Measurements from ENCODE around the gene THBS2. TPM values are rescaled to one million over a fixed set of nuclear protein-coding genes. Genes with fewer than 3 reads are reported as not detected.
"Not testable (repeated sequence)": the region's sequence is repeated elsewhere in the genome, so short reads cannot be mapped to it uniquely, and the experiment has no call there.

The THBS2 gene
- total RNA-seq, 1 donor from 2014 or later: 135 TPM

GRCh38 chr6:169215201-169215681, 38.4 kb downstream of the THBS2 start:
- no peaks in the 10 kb centered on the region for H3K9me3 Mint-ChIP-seq (ENCODE audit: unreplicated experiment)
- Histone ChIP-seq H3K4me1 (ENCODE audit: insufficient read depth, low read length) (peaks cover 27% of the 10 kb centered on the region), H3K9me3 (ENCODE audit: insufficient read depth, low read depth, low read length) (no peaks in the 10 kb centered on the region), H3K79me2 (ENCODE audit: insufficient read depth, low read length) (no peaks in the 10 kb centered on the region), H3K9ac (ENCODE audit: low read length) (peak overlapping the region; percentile 86), H3K4me2 (ENCODE audit: low read length) (peak overlapping the region; percentile 78), H3K36me3 (ENCODE audit: insufficient read depth, low read length) (peaks cover 12% of the 10 kb centered on the region), H3K27ac (ENCODE audit: low read depth, low read length) (peak overlapping the region; percentile 82), H4K20me1 (ENCODE audit: insufficient read depth, low read length) (no peaks in the 10 kb centered on the region), H2AFZ (ENCODE audit: low read depth, low read length) (peak overlapping the region; percentile 54), H3K27me3 (ENCODE audit: insufficient read depth, low read length) (no peaks in the 10 kb centered on the region), H3K4me3 (ENCODE audit: insufficient read depth, low read depth, low read length) (peak overlapping the region; percentile 13)
- peaks cover 29% of the 10 kb centered on the region for H3K4me1 Mint-ChIP-seq (ENCODE audit: low read depth, unreplicated experiment)
- H3K27me3 Mint-ChIP-seq (ENCODE audit: low read depth, unreplicated experiment): no peaks in the 10 kb centered on the region
- H3K27ac Mint-ChIP-seq (ENCODE audit: unreplicated experiment): peak overlapping the region; percentile 85
- H3K36me3 Mint-ChIP-seq (ENCODE audit: low read depth, unreplicated experiment): peaks cover 24% of the 10 kb centered on the region
- TF ChIP-seq CTCF (IDR thresholded peaks at IDR 0.05; ENCODE audit: insufficient read depth, low read depth, low read length): no peak
- TF ChIP-seq EZH2 (IDR thresholded peaks at IDR 0.05; ENCODE audit: insufficient read depth, low read length): no peak
- no peak for FAIRE-seq
- H3K4me3 Mint-ChIP-seq (ENCODE audit: unreplicated experiment): no peak overlapping the region
- DNase-seq (ENCODE audit: low read depth): peak; percentile 32

GRCh38 chr6:169214789-169215188, 38.9 kb downstream of the THBS2 start:
- H3K4me3 ChIP-seq (ENCODE audit: insufficient read depth, low read depth, low read length): peak overlapping the region; percentile 13
- peak; percentile 96 for DNase-seq (ENCODE audit: low read depth)
- H3K27ac Mint-ChIP-seq (ENCODE audit: unreplicated experiment): peak overlapping the region; percentile 85

GRCh38 chr6:169213814-169214520, 39.7 kb downstream of the THBS2 start:
- H3K9me3 Mint-ChIP-seq (ENCODE audit: unreplicated experiment): no peaks in the 10 kb centered on the region
- Histone ChIP-seq H3K4me1 (ENCODE audit: insufficient read depth, low read length) (peaks cover 27% of the 10 kb centered on the region), H3K9me3 (ENCODE audit: insufficient read depth, low read depth, low read length) (no peaks in the 10 kb centered on the region), H3K27me3 (ENCODE audit: insufficient read depth, low read length) (no peaks in the 10 kb centered on the region), H3K27ac (ENCODE audit: low read depth, low read length) (peak overlapping the region; percentile 82), H3K4me2 (ENCODE audit: low read length) (peak overlapping the region; percentile 78), H4K20me1 (ENCODE audit: insufficient read depth, low read length) (no peaks in the 10 kb centered on the region), H3K36me3 (ENCODE audit: insufficient read depth, low read length) (peaks cover 9% of the 10 kb centered on the region), H3K4me3 (ENCODE audit: insufficient read depth, low read depth, low read length) (no peak overlapping the region), H2AFZ (ENCODE audit: low read depth, low read length) (peak overlapping the region; percentile 43), H3K79me2 (ENCODE audit: insufficient read depth, low read length) (no peaks in the 10 kb centered on the region), H3K9ac (ENCODE audit: low read length) (peak overlapping the region; percentile 86)
- H3K27me3 Mint-ChIP-seq (ENCODE audit: low read depth, unreplicated experiment): no peaks in the 10 kb centered on the region
- DNase-seq (ENCODE audit: low read depth): no peak
- H3K4me1 Mint-ChIP-seq (ENCODE audit: low read depth, unreplicated experiment): peaks cover 42% of the 10 kb centered on the region
- no peak overlapping the region for H3K4me3 Mint-ChIP-seq (ENCODE audit: unreplicated experiment)
- peaks cover 16% of the 10 kb centered on the region for H3K36me3 Mint-ChIP-seq (ENCODE audit: low read depth, unreplicated experiment)
- no peak overlapping the region for H3K27ac Mint-ChIP-seq (ENCODE audit: unreplicated experiment)
- TF ChIP-seq EZH2 (IDR thresholded peaks at IDR 0.05; ENCODE audit: insufficient read depth, low read length) (no peak), CTCF (IDR thresholded peaks at IDR 0.05; ENCODE audit: insufficient read depth, low read depth, low read length) (no peak)
- FAIRE-seq: no peak

More at GRCh38 chr6:169214789-169215188, 38.9 kb downstream of the THBS2 start:
- H3K27ac ChIP-seq (ENCODE audit: low read depth, low read length): peak overlapping the region; percentile 82
- Mint-ChIP-seq H3K4me3 (ENCODE audit: unreplicated experiment) (peak overlapping the region; percentile 51), H3K36me3 (ENCODE audit: low read depth, unreplicated experiment) (peaks cover 20% of the 10 kb centered on the region), H3K4me1 (ENCODE audit: low read depth, unreplicated experiment) (peaks cover 34% of the 10 kb centered on the region)
- peaks cover 27% of the 10 kb centered on the region for H3K4me1 ChIP-seq (ENCODE audit: insufficient read depth, low read length)
- H4K20me1 ChIP-seq (ENCODE audit: insufficient read depth, low read length); H3K27me3 Mint-ChIP-seq (ENCODE audit: low read depth, unreplicated experiment); H3K9me3 Mint-ChIP-seq (ENCODE audit: unreplicated experiment); H3K79me2 ChIP-seq (ENCODE audit: insufficient read depth, low read length); H3K27me3 ChIP-seq (ENCODE audit: insufficient read depth, low read length); H3K36me3 ChIP-seq (ENCODE audit: insufficient read depth, low read length); H3K9me3 ChIP-seq (ENCODE audit: insufficient read depth, low read depth, low read length): not testable (repeated sequence)
- H3K4me2 ChIP-seq (ENCODE audit: low read length): peak overlapping the region; percentile 78
- H2AFZ ChIP-seq (ENCODE audit: low read depth, low read length): peak overlapping the region; percentile 54
- peak; percentile 73 for FAIRE-seq
- peak overlapping the region; percentile 86 for H3K9ac ChIP-seq (ENCODE audit: low read length)
